Spleen (tissue), 11 donors: ENCODE data around the gene PCDHB9. TPM values are rescaled to one million over a fixed set of nuclear protein-coding genes. Genes with fewer than 3 reads are reported as not detected.
"Not testable (repeated sequence)": the region's sequence is repeated elsewhere in the genome, so short reads cannot be mapped to it uniquely, and the experiment has no call there.

Experiments
- DNase-seq: peaks from one replicate; pipeline ENCODE4 v3.0.0-alpha.2; 2020
- H3K27ac ChIP-seq, 8 donors: fragments of 200-600 bp; sonication (generic) in 7 of 8; 1 replicate in 4 of 8; 2 replicates in 4 of 8; pipeline versions ENCODE4 v1.5.0 to v1.8.0; 2016 to 2021; ENCODE audit warnings: inconsistent platforms in 4 of 8, mild to moderate bottlenecking in 4 of 8, moderate library complexity in 1 of 8
- H3K27me3 ChIP-seq, 7 donors: fragments of 200-600 bp; sonication (generic) in 6 of 7; replicated peaks in 1 of 7; 1 replicate in 4 of 7; 2 replicates in 3 of 7; pipeline versions ENCODE4 v1.5.0 to v1.8.0; 2016 to 2021; ENCODE audit warnings: inconsistent platforms in 3 of 7, mild to moderate bottlenecking in 1 of 7
- H3K36me3 ChIP-seq, 6 donors: fragments of 200-600 bp; sonication (generic) in 5 of 6; 1 replicate in 4 of 6; 2 replicates in 2 of 6; pipeline versions ENCODE4 v1.5.0 to v1.8.0; 2016 to 2021; ENCODE audit warnings: inconsistent platforms in 2 of 6
- H3K4me1 ChIP-seq, 6 donors: fragments of 200-600 bp; sonication (generic) in 5 of 6; 1 replicate in 3 of 6; 2 replicates in 3 of 6; pipeline versions ENCODE4 v1.5.0 to v1.8.0; 2016 to 2021; ENCODE audit warnings: inconsistent platforms in 3 of 6
- H3K4me3 ChIP-seq, 8 donors: fragments of 200-600 bp; sonication (generic) in 7 of 8; 1 replicate in 4 of 8; 2 replicates in 4 of 8; pipeline versions ENCODE4 v1.5.0 to v1.8.0; 2016 to 2021; ENCODE audit warnings: inconsistent platforms in 4 of 8, mild to moderate bottlenecking in 4 of 8, moderate library complexity in 2 of 8
- H3K9me3 ChIP-seq, 8 donors: fragments of 200-600 bp; sonication (generic) in 7 of 8; 1 replicate in 4 of 8; 2 replicates in 4 of 8; pipeline versions ENCODE4 v1.5.0 to v1.8.0; 2016 to 2021; ENCODE audit warnings: inconsistent platforms in 4 of 8
- CTCF ChIP-seq, 11 experiments: fragments of 200-600 bp in 7 of 11; fragments of 450-650 bp in 4 of 11; sonication (generic) in 4 of 11; IDR thresholded peaks in 8 of 11; conservative IDR thresholded peaks in 3 of 11; 1 replicate in 7 of 11; 2 replicates in 4 of 11; pipeline versions ENCODE4 v1.4.0 to v1.8.0; 2016 to 2021; ENCODE audit warnings: antibody characterized with exemption in 11 of 11, inconsistent platforms in 4 of 11, mild to moderate bottlenecking in 1 of 11
- POLR2A ChIP-seq, 3 donors: fragments of 450-650 bp; IDR thresholded peaks; one replicate each; pipeline ENCODE4 v1.5.1; 2017; ENCODE audit warnings: antibody characterized with exemption in 3 of 3, mild to moderate bottlenecking in 1 of 3
- POLR2AphosphoS5 ChIP-seq, 3 donors: sonication (generic); formaldehyde crosslinking; IDR thresholded peaks; one replicate each; pipeline ENCODE4 v1.5.1; 2017; ENCODE audit warnings: antibody characterized with exemption in 3 of 3
- WGBS, 5 donors: extraction: QIAGEN DNeasy Blood & Tissue Kit in 3 of 5; methylation state at CpG; one replicate each; pipeline versions ENCODE4 v1.1.5 to v1.1.7; 2013 to 2018; 5-methylcytosine and 5-hydroxymethylcytosine counted together
- intact Hi-C: fragments of 100-400 bp; cut with DNase I; formaldehyde crosslinking; loops from one replicate; pipeline ENCODE4 v1.15.0; 2023; ENCODE audit warnings: low total_unique reads
- polyA plus RNA-seq, 3 donors: library from polyadenylated mRNA; stranded (reverse); fragments of 200-250 nt; gene quantifications; one replicate each; pipeline ENCODE4 v1.2.1, GENCODE V29; 2013
- total RNA-seq, 7 donors: library from RNA; depleted of rRNA in 3 of 7; stranded (reverse); fragments of >200 nt in 3 of 7; fragmentation: NEBNext Ultra II Directional in 4 of 7; extraction: Animal tissue kit (Norgen Biotek cat#: 25700) in 4 of 7; gene quantifications; one replicate each; pipeline versions ENCODE4 v1.1.0 to v1.2.1, GENCODE V29; 2016 to 2021
- donor health status: healthy with polysubstance abuse.
- donor health status: DM: no; HTN: no; CAD: no; lungs with moderate emphysema.
- donor health status: DM: no; HTN: no; CAD: no.
- donor health status: Bipolar disorder and iron deficiency.
- donor health status: healthy.
- donor health status: DM: no; HTN: no; CAD: no.
- donor health status: DM: yes; HTN: yes; CAD: no.

The PCDHB9 gene
- total and polyA plus RNA-seq, 10 donors = 0.06 to 4.9 (median 0.96) TPM

- H3K27ac ChIP-seq = no peak within 1 kb of the TSS
- TF ChIP-seq POLR2AphosphoS5 (IDR thresholded peaks at IDR 0.05) = no peak
- TF ChIP-seq POLR2A (IDR thresholded peaks at IDR 0.05) = no peak
- peak in 1 of 11 experiments; percentile 11 for TF ChIP-seq CTCF (IDR thresholded peaks at IDR 0.05 in 8 of 11, conservative IDR thresholded peaks at IDR 0.05 in 3 of 11)
- peaks cover 4 to 98% (median 91%) of the 10 kb centered on the region in 8 donors for H3K9me3 ChIP-seq
- peaks cover 0 to 7% (median 0%) of the 10 kb centered on the region in 6 donors for H3K36me3 ChIP-seq
- no peak for DNase-seq
- intact Hi-C loops = no loop called here
- peaks cover 0 to 61% (median 0%) of the 10 kb centered on the region in 7 donors for H3K27me3 ChIP-seq
- H3K4me1 ChIP-seq = peaks cover 0 to 5% (median 0%) of the 10 kb centered on the region in 6 donors
- peak within 1 kb of the TSS in 1 of 8 donors; percentile 21 for H3K4me3 ChIP-seq
- 22 to 34% (median 29%) methylated on average over 15 of the region's 15 CpGs for WGBS, 5 donors
These were observed 36.3 kb downstream of the PCDHB9 start, which contains the start of gene PCDHB14 for GRCh38 chr5:141223112-141223783. Gene PCDHB14 (plus strand): TSS chr5:141223343. CDS start chr5:141223506, 163 bp downstream.

GRCh38 chr5:141224844-141225243 is 37.9 kb downstream of the PCDHB9 start:
- intact Hi-C loops, H3K4me3 ChIP-seq, H3K36me3 ChIP-seq, H3K4me1 ChIP-seq, H3K27ac ChIP-seq, DNase-seq: not testable (repeated sequence)
- H3K9me3 ChIP-seq = peaks cover 4 to 93% (median 86%) of the 10 kb centered on the region in 8 donors
- peaks cover 0 to 56% (median 0%) of the 10 kb centered on the region in 7 donors for H3K27me3 ChIP-seq
- 17 to 50% (median 30%) methylated on average over 28 to 35 of the region's 40 CpGs for WGBS, 5 donors

- H3K4me3 ChIP-seq, H3K27ac ChIP-seq, intact Hi-C loops, DNase-seq, H3K36me3 ChIP-seq, H3K4me1 ChIP-seq: not testable (repeated sequence)
- H3K9me3 ChIP-seq = peaks cover 4 to 92% (median 85%) of the 10 kb centered on the region in 8 donors
- WGBS, 5 donors = 31 to 44% (median 42%) methylated on average over 14 to 30 of the region's 30 CpGs
- peaks cover 0 to 55% (median 0%) of the 10 kb centered on the region in 7 donors for H3K27me3 ChIP-seq
These were observed 38.5 kb downstream of the PCDHB9 start for GRCh38 chr5:141225421-141225820.

DNA sequence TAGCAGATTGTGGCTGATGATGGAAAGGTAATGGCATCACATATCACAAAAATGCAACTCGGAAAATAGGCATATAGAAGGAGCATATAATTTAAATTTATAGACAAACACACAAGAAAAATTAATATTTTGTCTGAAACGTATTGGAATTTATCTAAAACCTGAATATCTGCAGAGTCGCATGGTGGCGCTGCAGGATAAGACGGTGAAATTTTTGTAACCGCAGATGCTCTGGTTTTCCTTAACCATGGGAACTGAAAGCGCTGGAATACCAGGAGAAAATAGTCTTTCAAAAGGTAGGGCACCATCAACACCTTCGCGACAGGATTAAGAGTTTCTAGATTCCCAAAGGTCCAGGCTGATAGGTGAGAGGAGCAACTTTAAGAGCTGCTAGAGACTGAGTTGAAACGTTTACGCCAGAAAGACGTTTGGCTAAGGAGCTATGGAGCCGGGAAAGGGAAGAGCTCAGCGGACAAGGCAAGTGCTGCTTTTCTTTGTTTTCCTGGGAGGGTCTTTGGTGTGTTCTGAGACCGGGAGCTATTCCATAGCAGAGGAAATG is 47.2 kb downstream of the PCDHB9 start:
- Histone ChIP-seq H3K4me1 (no peaks in the 10 kb centered on the region), H3K9me3 (peaks cover 8 to 96% (median 93%) of the 10 kb centered on the region in 8 donors), H3K36me3 (peaks cover 0 to 4% (median 0%) of the 10 kb centered on the region in 6 donors), H3K4me3 (peak overlapping the region in 2 of 8 donors; percentile 6 to 25), H3K27me3 (peaks cover 0 to 48% (median 6%) of the 10 kb centered on the region in 7 donors), H3K27ac (no peak overlapping the region)
- intact Hi-C loops = no loop called here
- 8 to 14% (median 10%) methylated on average over 15 of the region's 15 CpGs for WGBS, 5 donors
- no peak for TF ChIP-seq POLR2AphosphoS5 (IDR thresholded peaks at IDR 0.05)
- TF ChIP-seq CTCF (IDR thresholded peaks at IDR 0.05 in 8 of 11, conservative IDR thresholded peaks at IDR 0.05 in 3 of 11) = no peak
- no peak for TF ChIP-seq POLR2A (IDR thresholded peaks at IDR 0.05)
- DNase-seq = no peak

DNA sequence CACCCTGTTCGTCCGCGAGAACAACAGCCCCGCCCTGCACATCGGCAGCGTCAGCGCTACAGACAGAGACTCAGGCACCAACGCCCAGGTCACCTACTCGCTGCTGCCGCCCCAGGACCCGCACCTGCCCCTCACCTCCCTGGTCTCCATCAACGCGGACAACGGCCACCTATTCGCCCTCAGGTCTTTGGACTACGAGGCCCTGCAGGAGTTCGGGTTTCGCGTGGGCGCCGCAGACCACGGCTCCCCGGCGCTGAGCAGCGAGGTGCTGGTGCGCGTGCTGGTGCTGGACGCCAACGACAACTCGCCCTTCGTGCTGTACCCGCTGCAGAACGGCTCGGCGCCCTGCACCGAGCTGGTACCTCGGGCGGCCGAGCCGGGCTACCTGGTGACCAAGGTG is 49.0 kb downstream of the PCDHB9 start:
- Histone ChIP-seq H3K4me3 (peak overlapping the region in 1 of 8 donors; percentile 9), H3K9me3 (peaks cover 9 to 100% (median 99%) of the 10 kb centered on the region in 8 donors), H3K27me3 (peaks cover 0 to 65% (median 6%) of the 10 kb centered on the region in 7 donors)
- H3K27ac ChIP-seq, DNase-seq, H3K4me1 ChIP-seq, intact Hi-C loops, H3K36me3 ChIP-seq: not testable (repeated sequence)
- 30 to 49% (median 37%) methylated on average over 15 to 40 of the region's 40 CpGs for WGBS, 5 donors
